PC-9 (cell line): Measurements from ENCODE around the gene NAA40.

Experiments
- EZH2 ChIP-seq: fragments of 200-600 bp; sonication (generic); IDR thresholded peaks from 2 replicates; pipeline ENCODE4 v1.8.0; 2017; ENCODE audit warnings: antibody characterized with exemption, low read depth
- TF ChIP-seq, protein P1 (sequence below): fragments of 200-600 bp; sonication (generic); conservative IDR thresholded peaks from 2 replicates; pipeline ENCODE4 v1.6.1; 2017; ENCODE audit warnings: mixed run types, antibody characterized with exemption, mild to moderate bottlenecking, moderate library complexity

DNA sequence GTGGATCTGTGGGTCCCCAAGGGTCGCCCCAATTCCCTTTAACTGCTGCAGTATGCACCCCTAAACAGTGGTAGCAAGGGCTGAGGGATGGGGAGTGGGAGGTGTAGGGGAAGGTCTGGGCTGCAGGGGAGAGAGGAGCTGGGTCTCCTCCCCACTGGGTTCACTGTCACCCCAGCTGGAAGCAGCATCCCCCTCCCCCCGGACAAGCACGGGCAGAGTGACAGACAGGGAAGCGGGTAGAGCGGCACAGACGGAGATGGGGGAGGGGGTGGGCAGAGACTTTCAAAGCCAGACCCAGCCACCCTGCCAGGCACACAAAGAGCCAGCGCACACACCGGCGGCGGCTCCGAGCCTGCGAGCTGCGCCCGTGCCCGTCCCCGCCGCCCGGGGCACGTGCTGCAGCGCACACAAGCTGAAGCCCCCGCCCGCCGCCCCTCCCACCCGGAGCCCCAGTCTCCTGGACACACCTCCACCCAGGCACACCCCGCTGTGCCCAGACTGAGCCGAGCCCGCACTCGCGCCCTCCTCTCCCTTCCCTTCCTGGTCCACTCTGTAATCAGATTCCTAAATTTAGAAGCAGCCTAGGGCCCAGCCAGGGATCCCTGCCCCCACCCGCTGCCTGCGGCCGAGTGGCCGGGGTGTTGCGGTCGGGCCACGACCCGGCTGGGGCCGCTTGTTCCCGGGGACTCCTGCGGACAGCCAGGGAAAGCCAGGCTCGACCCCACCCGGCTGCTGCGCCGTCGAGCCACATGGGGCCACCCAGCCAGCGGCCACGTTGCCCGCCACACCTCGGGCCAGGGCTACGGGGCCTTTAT, 20.9 kb upstream of the NAA40 start:
- TF ChIP-seq, protein P1, sequence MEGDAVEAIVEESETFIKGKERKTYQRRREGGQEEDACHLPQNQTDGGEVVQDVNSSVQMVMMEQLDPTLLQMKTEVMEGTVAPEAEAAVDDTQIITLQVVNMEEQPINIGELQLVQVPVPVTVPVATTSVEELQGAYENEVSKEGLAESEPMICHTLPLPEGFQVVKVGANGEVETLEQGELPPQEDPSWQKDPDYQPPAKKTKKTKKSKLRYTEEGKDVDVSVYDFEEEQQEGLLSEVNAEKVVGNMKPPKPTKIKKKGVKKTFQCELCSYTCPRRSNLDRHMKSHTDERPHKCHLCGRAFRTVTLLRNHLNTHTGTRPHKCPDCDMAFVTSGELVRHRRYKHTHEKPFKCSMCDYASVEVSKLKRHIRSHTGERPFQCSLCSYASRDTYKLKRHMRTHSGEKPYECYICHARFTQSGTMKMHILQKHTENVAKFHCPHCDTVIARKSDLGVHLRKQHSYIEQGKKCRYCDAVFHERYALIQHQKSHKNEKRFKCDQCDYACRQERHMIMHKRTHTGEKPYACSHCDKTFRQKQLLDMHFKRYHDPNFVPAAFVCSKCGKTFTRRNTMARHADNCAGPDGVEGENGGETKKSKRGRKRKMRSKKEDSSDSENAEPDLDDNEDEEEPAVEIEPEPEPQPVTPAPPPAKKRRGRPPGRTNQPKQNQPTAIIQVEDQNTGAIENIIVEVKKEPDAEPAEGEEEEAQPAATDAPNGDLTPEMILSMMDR = no peak
- TF ChIP-seq EZH2 = no peak
